ENCODE results near the gene NPEPL1. TPM values are rescaled to one million over a fixed set of nuclear protein-coding genes. Genes with fewer than 3 reads are reported as not detected.

Gene NPEPL1
- total and polyA plus RNA-seq, 10 of the 15 experiments (the other 5 are each of a cell fraction or from before 2014, with no cell fraction given): 0.08 to 21.3 (median 10.2) TPM

- in situ Hi-C loops (cut with MboI): loop anchor here (25.0 kb wide), 1 partner anchor 462 kb away; the partner anchor contains the start of gene ANKRD60
- intact Hi-C loops (cut with micrococcal nuclease; ENCODE audit: unreplicated experiment): loop anchor here (10.0 kb wide), 1 partner anchor 464 kb away; no protein-coding TSS in a partner anchor
- BruUV-seq (replicated peaks): no TSS peak
- ChIA-PET POLR2A (no interaction called here), CTCF (no interaction called here), SMC1A (ENCODE audit: uncharacterized antibody, unreplicated experiment) (no interaction called here), RAD21 (ENCODE audit: unreplicated experiment) (no interaction called here)
- Histone ChIP-seq H3K79me2 (ENCODE audit: control insufficient read depth, insufficient read depth, low read length) (no peaks in the 10 kb centered on the region; the same call in 1 of the 2 replicates), H3K36me3 (ENCODE audit: control insufficient read depth in 2 of 2, insufficient read depth in 2 of 2, low read length in 1 of 2) (peaks cover 1 to 3% of the 10 kb centered on the region in 2 experiments; a peak in 3 of 4 replicates), H2AFZ (ENCODE audit: control insufficient read depth, low read depth, low read length) (no peak overlapping the region), H3K27me3 (replicated peaks in 1 of 2; ENCODE audit: control insufficient read depth in 2 of 2, insufficient read depth in 2 of 2, low read length in 1 of 2) (no peaks in the 10 kb centered on the region), H3K9me3 (replicated peaks; ENCODE audit: control insufficient read depth, insufficient read depth, low read length) (no peaks in the 10 kb centered on the region), H3K4me1 (ENCODE audit: control insufficient read depth, insufficient read depth, low read length) (no peaks in the 10 kb centered on the region; the same call in 1 of the 2 replicates), H4K20me1 (ENCODE audit: control insufficient read depth, insufficient read depth) (no peaks in the 10 kb centered on the region), H3K4me2 (ENCODE audit: control insufficient read depth, insufficient read depth) (no peak overlapping the region), H3K27ac (ENCODE audit: control insufficient read depth, insufficient read depth) (no peak overlapping the region), H3K4me3 (no peak overlapping the region), H3K9ac (ENCODE audit: control insufficient read depth, insufficient read depth, low read length) (no peak overlapping the region)
- 91% methylated on average over 27 of the region's 27 CpGs for WGBS (ENCODE audit: insufficient coverage, insufficient replicate concordance, low lambda C conversion rate, missing lambda C conversion rate)
- no peak for ATAC-seq
- TF ChIP-seq YY1 (IDR thresholded peaks at IDR 0.05; ENCODE audit: low read depth, low read length): no peak
- TF ChIP-seq ZBTB11 (CRISPR knock-in tag; IDR thresholded peaks at IDR 0.05): no peak
- no peak for TF ChIP-seq ATF2 (IDR thresholded peaks at IDR 0.05; ENCODE audit: low read length)
- no peak for TF ChIP-seq NFYA (IDR thresholded peaks at IDR 0.05; ENCODE audit: borderline replicate concordance, low read depth, low read length)
- TF ChIP-seq IRF3 (IDR thresholded peaks at IDR 0.05): no peak
- TF ChIP-seq SREBF1 (IDR thresholded peaks at IDR 0.05; ENCODE audit: low read length): no peak
- TF ChIP-seq HDGF (IDR thresholded peaks at IDR 0.05): no peak
- TF ChIP-seq MYC (IDR thresholded peaks at IDR 0.05; ENCODE audit: insufficient read depth, insufficient read length, insufficient replicate concordance, low read length, severe bottlenecking): no peak
- DNase-seq (ENCODE audit: low read depth, low spot score): no peak
- no peak for FAIRE-seq
Measured at GRCh38 chr20:58698741-58699622, 6.4 kb downstream of the NPEPL1 start.

Measured in GM12878 (cell line).